Suprapubic skin (tissue), 4 donors: ENCODE measurements around the gene AFF1.

Source experiments
- POLR2A ChIP-seq, 2 donors: fragments of 450-650 bp; IDR thresholded peaks; one replicate each; pipeline ENCODE4 v1.6.1; 2017; ENCODE audit warnings: antibody characterized with exemption in 2 of 2, mild to moderate bottlenecking in 2 of 2, moderate library complexity in 2 of 2
- POLR2AphosphoS5 ChIP-seq, 3 donors: sonication (generic); formaldehyde crosslinking; IDR thresholded peaks; one replicate each; pipeline ENCODE4 v1.6.1; 2017; ENCODE audit warnings: antibody characterized with exemption in 3 of 3
- TF ChIP-seq, protein P1 (sequence below), 2 donors: fragments of 200-600 bp in 1 of 2; fragments of 450-650 bp in 1 of 2; sonication (generic) in 1 of 2; IDR thresholded peaks; one replicate each; pipeline ENCODE4 v1.5.1; 2016 to 2019; ENCODE audit warnings: antibody characterized with exemption in 2 of 2, mild to moderate bottlenecking in 1 of 2, moderate library complexity in 1 of 2

DNA sequence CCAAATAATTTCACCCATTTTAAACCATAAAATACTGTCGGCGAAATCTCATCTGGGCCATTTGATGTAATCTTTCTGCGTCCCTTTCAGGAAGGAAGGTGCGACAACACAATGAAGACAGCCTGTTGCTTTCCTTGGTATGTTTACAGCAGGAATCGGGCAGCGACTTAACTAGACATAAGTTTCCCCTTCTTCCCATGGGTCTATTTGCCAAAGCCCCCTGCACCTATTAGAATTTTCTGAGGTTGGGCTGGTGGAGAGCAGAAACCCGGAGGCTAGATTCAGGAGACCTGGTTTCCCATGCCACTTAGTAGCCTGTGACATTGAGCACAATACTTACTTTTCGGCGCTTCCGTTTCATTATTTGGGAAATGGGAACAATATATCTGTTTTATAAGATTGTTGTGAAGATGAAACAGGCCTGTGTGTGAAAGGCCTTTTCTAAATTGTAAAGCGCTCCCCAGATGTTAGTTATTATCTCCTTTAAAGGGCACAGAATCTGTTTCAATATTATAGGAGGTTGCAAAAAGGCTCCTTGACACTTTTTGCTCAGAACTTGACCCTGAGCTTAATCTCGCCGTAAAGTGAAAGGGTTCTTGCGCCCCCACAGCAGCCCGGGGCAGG is 552 bp upstream of the AFF1 start:
- no peak for TF ChIP-seq POLR2A (IDR thresholded peaks at IDR 0.05)
- TF ChIP-seq POLR2AphosphoS5 (IDR thresholded peaks at IDR 0.05), result no peak
- TF ChIP-seq, protein P1, sequence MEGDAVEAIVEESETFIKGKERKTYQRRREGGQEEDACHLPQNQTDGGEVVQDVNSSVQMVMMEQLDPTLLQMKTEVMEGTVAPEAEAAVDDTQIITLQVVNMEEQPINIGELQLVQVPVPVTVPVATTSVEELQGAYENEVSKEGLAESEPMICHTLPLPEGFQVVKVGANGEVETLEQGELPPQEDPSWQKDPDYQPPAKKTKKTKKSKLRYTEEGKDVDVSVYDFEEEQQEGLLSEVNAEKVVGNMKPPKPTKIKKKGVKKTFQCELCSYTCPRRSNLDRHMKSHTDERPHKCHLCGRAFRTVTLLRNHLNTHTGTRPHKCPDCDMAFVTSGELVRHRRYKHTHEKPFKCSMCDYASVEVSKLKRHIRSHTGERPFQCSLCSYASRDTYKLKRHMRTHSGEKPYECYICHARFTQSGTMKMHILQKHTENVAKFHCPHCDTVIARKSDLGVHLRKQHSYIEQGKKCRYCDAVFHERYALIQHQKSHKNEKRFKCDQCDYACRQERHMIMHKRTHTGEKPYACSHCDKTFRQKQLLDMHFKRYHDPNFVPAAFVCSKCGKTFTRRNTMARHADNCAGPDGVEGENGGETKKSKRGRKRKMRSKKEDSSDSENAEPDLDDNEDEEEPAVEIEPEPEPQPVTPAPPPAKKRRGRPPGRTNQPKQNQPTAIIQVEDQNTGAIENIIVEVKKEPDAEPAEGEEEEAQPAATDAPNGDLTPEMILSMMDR (IDR thresholded peaks at IDR 0.05), result no peak
